Esophagus squamous epithelium (tissue), 5 donors: ENCODE data around the gene CHCHD10. TPM values are rescaled to one million over a fixed set of nuclear protein-coding genes. Genes with fewer than 3 reads are reported as not detected.
A peak's percentile ranks its signal among the peaks of the same experiment; 100 is the strongest.

ENCODE experiments used
- DNase-seq: peaks from one replicate; lab custom pipeline; 2025; lab: John Stamatoyannopoulos, UW
- H3K27ac ChIP-seq, 4 donors: fragments of 200-600 bp; sonication (generic); one replicate each; pipeline ENCODE4 v1.5.1; 2016 to 2019; ENCODE audit warnings: mild to moderate bottlenecking in 1 of 4
- H3K27me3 ChIP-seq, 4 donors: fragments of 200-600 bp; sonication (generic); 1 replicate in 3 of 4; 2 replicates in 1 of 4; pipeline versions ENCODE4 v1.5.1 to v1.6.0; 2017 to 2021; ENCODE audit warnings: antibody characterized with exemption in 1 of 4
- H3K36me3 ChIP-seq, 3 donors: fragments of 200-600 bp; sonication (generic); one replicate each; pipeline ENCODE4 v1.5.1; 2016 to 2019
- H3K4me1 ChIP-seq, 3 donors: fragments of 200-600 bp; sonication (generic); one replicate each; pipeline ENCODE4 v1.5.1; 2017 to 2019
- H3K4me3 ChIP-seq, 4 donors: fragments of 200-600 bp; sonication (generic); 1 replicate in 3 of 4; 2 replicates in 1 of 4; pipeline ENCODE4 v1.5.1; 2016 to 2019; ENCODE audit warnings: mild to moderate bottlenecking in 2 of 4, moderate library complexity in 1 of 4
- H3K9me3 ChIP-seq, 3 donors: fragments of 200-600 bp; sonication (generic); one replicate each; pipeline ENCODE4 v1.5.1; 2016 to 2019
- POLR2A ChIP-seq, 4 donors: fragments of 450-650 bp; IDR thresholded peaks; one replicate each; pipeline ENCODE4 v1.6.1; 2017; ENCODE audit warnings: antibody characterized with exemption in 4 of 4, mild to moderate bottlenecking in 4 of 4, moderate library complexity in 3 of 4
- WGBS, 2 donors: methylation state at CpG; one replicate each; pipeline ENCODE4 v1.1.5; 2018; 5-methylcytosine and 5-hydroxymethylcytosine counted together
- intact Hi-C: fragments of 100-400 bp; cut with DNase I; formaldehyde crosslinking; loops from one replicate; pipeline ENCODE4 v1.15.0; 2022
- total RNA-seq, 4 donors: library from RNA; depleted of rRNA; stranded (reverse); fragments of >200 nt; gene quantifications; one replicate each; pipeline ENCODE4 v1.1.0, GENCODE V29; 2016
- TF ChIP-seq, protein P1 (sequence below), 6 experiments: fragments of 450-650 bp in 4 of 6; fragments of 200-600 bp in 2 of 6; sonication (generic) in 2 of 6; IDR thresholded peaks; one replicate each; pipeline ENCODE4 v1.5.1; 2016 to 2019; ENCODE audit warnings: antibody characterized with exemption in 6 of 6, mild to moderate bottlenecking in 4 of 6, moderate library complexity in 4 of 6
- donor health status: DM: yes; HTN: yes; CAD: no.

The CHCHD10 gene
- total RNA-seq, 4 donors from 2014 or later, result 7.7 to 13.9 (median 10.4) TPM

DNA sequence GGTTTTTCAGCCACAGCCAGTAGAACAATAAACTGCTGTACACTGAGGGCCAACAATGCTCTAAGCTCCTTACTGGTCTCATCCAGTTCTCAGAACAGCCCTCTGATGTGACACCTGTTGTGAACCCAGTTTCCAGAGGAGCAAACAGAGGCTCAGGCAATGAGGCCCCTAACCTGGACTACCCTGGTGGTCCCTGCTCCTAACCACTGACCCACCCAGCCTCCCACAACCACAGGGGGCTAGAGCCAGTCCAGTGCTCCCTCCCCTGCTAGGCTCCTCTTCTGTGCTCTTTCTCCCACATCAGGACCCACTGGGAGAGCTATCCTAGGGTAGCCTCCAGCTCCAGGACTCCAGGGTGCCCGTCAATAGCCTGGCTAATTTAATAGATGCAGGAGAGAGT, 14.9 kb upstream of the CHCHD10 start:
- peaks cover 11 to 39% (median 19%) of the 10 kb centered on the region in 3 donors for H3K4me1 ChIP-seq
- no peaks in the 10 kb centered on the region for H3K36me3 ChIP-seq
- WGBS, 2 donors, result 100% methylated on average over 1 of the region's 1 CpG; no CpG with 5 or more reads in 1 of the 2 donors
- H3K9me3 ChIP-seq, result no peaks in the 10 kb centered on the region
- no peak overlapping the region for H3K27ac ChIP-seq
- DNase-seq, result no peak
- intact Hi-C loops, result no loop called here
- no peaks in the 10 kb centered on the region for H3K27me3 ChIP-seq
- TF ChIP-seq POLR2A (IDR thresholded peaks at IDR 0.05), result no peak
- TF ChIP-seq, protein P1, sequence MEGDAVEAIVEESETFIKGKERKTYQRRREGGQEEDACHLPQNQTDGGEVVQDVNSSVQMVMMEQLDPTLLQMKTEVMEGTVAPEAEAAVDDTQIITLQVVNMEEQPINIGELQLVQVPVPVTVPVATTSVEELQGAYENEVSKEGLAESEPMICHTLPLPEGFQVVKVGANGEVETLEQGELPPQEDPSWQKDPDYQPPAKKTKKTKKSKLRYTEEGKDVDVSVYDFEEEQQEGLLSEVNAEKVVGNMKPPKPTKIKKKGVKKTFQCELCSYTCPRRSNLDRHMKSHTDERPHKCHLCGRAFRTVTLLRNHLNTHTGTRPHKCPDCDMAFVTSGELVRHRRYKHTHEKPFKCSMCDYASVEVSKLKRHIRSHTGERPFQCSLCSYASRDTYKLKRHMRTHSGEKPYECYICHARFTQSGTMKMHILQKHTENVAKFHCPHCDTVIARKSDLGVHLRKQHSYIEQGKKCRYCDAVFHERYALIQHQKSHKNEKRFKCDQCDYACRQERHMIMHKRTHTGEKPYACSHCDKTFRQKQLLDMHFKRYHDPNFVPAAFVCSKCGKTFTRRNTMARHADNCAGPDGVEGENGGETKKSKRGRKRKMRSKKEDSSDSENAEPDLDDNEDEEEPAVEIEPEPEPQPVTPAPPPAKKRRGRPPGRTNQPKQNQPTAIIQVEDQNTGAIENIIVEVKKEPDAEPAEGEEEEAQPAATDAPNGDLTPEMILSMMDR (IDR thresholded peaks at IDR 0.05), result no peak
- H3K4me3 ChIP-seq, result no peak overlapping the region

DNA sequence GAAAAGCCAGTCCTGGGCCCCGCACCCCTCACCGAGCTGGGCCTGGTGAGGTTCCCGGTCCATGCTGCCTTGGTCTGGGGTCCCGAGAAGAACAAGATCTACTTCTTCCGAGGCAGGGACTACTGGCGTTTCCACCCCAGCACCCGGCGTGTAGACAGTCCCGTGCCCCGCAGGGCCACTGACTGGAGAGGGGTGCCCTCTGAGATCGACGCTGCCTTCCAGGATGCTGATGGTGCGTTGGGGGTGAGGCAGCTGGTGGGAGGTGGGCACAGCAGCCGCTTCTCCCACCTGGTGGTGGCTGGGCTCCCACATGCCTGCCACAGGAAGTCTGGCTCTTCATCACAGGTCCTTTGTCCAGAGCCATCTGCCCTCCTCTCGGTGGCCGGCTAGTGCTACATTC, 14.5 kb upstream of the CHCHD10 start:
- intact Hi-C loops, result no loop called here
- no peak overlapping the region for H3K27ac ChIP-seq
- DNase-seq, result no peak

DNA sequence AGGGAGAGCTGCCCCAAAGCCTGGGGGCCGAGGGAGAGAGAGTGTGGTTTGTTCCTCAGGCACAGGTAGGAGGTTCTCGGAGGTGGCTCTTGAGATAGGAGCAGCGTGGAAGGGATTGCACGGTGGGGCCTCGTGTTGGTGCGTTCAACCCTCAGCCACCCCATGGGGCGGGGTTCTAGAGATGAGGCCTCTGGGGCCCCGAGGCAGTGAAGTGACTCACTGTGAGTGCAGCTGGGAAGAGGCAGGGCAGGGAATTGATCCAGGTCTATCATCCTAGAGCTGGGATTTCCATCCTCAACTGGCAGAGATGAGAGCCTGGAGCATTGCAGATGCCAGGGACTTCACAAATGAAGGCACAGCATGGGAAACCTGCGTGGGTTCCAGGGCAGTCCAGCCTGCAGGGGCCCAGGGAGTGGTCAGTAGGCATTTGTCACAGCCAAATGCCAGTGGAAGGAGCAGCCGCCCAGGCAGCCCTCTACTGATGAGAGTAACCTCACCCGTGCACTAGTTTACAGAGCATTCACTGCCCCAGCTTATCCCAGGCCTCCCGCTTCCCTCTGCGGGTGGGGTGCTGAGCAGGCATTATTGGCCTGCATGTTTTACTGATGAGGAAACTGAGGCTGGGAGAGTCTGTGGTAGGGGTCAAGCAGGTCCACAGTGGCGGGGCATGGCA, 13.9 kb upstream of the CHCHD10 start:
- Histone ChIP-seq H3K4me3 (no peak overlapping the region), H3K9me3 (no peaks in the 10 kb centered on the region), H3K27me3 (no peaks in the 10 kb centered on the region), H3K27ac (peak overlapping the region in 1 of 4 donors; percentile 33), H3K4me1 (peaks cover 11 to 36% (median 19%) of the 10 kb centered on the region in 3 donors), H3K36me3 (no peaks in the 10 kb centered on the region)
- no peak for DNase-seq
- TF ChIP-seq, protein P1 (IDR thresholded peaks at IDR 0.05), result no peak
- no peak for TF ChIP-seq POLR2A (IDR thresholded peaks at IDR 0.05)
- 46 to 49% methylated on average over 9 to 10 of the region's 14 CpGs for WGBS, 2 donors
- intact Hi-C loops, result no loop called here

More for the DNA sequence above, 14.5 kb upstream of the CHCHD10 start:
- no peaks in the 10 kb centered on the region for H3K9me3 ChIP-seq
- no peaks in the 10 kb centered on the region for H3K27me3 ChIP-seq
- H3K4me3 ChIP-seq, result no peak overlapping the region
- TF ChIP-seq, protein P1 (IDR thresholded peaks at IDR 0.05), result no peak
- TF ChIP-seq POLR2A (IDR thresholded peaks at IDR 0.05), result no peak
- peaks cover 11 to 37% (median 19%) of the 10 kb centered on the region in 3 donors for H3K4me1 ChIP-seq
- no peaks in the 10 kb centered on the region for H3K36me3 ChIP-seq
- 73 to 84% methylated on average over 3 to 7 of the region's 16 CpGs for WGBS, 2 donors

DNA sequence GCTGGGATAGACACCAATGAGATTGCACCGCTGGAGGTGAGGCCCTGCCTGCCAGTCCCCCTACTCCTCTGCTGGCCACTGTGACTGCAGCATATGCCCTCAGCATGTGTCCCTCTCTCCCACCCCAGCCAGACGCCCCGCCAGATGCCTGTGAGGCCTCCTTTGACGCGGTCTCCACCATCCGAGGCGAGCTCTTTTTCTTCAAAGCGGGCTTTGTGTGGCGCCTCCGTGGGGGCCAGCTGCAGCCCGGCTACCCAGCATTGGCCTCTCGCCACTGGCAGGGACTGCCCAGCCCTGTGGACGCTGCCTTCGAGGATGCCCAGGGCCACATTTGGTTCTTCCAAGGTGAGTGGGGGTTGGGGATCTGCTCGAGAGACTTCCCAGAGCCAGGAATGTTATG, 13.3 kb upstream of the CHCHD10 start:
- no peaks in the 10 kb centered on the region for H3K36me3 ChIP-seq
- H3K27ac ChIP-seq, result peak overlapping the region in 1 of 4 donors; percentile 33
- H3K27me3 ChIP-seq, result no peaks in the 10 kb centered on the region
- no peak for DNase-seq
- no peaks in the 10 kb centered on the region for H3K9me3 ChIP-seq
- 86% methylated on average over 11 of the region's 15 CpGs; no CpG with 5 or more reads in 1 of the 2 donors for WGBS, 2 donors
- H3K4me1 ChIP-seq, result peaks cover 6 to 31% (median 13%) of the 10 kb centered on the region in 3 donors
- TF ChIP-seq POLR2A (IDR thresholded peaks at IDR 0.05), result no peak
- TF ChIP-seq, protein P1 (IDR thresholded peaks at IDR 0.05), result no peak
- no peak overlapping the region for H3K4me3 ChIP-seq
- intact Hi-C loops, result no loop called here

DNA sequence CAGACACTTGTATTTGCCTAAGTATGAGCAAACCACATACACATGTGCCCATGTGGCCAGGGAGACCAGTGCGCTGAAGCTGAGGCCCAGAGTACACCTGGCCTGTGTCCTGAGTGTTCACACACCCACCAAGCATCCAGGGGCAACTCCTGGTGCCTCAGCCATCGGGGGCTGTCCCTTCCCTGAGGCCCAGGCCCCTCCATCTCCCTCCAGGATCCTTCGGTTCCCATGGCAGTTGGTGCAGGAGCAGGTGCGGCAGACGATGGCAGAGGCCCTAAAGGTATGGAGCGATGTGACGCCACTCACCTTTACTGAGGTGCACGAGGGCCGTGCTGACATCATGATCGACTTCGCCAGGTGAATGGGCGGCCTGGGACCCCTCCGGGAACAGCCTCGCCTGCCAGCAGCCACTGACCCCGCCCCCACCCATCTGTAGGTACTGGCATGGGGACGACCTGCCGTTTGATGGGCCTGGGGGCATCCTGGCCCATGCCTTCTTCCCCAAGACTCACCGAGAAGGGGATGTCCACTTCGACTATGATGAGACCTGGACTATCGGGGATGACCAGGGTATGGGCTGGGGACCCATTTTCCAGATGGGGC, 12.5 kb upstream of the CHCHD10 start:
- 73% methylated on average over 9 of the region's 20 CpGs; no CpG with 5 or more reads in 1 of the 2 donors for WGBS, 2 donors
- intact Hi-C loops, result no loop called here

More for the DNA sequence above, 12.5 kb upstream of the CHCHD10 start:
- Histone ChIP-seq H3K4me1 (peaks cover 6 to 26% (median 13%) of the 10 kb centered on the region in 3 donors), H3K27ac (no peak overlapping the region), H3K27me3 (no peaks in the 10 kb centered on the region), H3K9me3 (no peaks in the 10 kb centered on the region), H3K36me3 (no peaks in the 10 kb centered on the region), H3K4me3 (no peak overlapping the region)
- TF ChIP-seq, protein P1 (IDR thresholded peaks at IDR 0.05), result no peak
- TF ChIP-seq POLR2A (IDR thresholded peaks at IDR 0.05), result no peak
- no peak for DNase-seq
